ENCODE data around the gene LOC101059915. TPM values are rescaled to one million over a fixed set of nuclear protein-coding genes. Genes with fewer than 3 reads are reported as not detected.
"Not testable (repeated sequence)": the region's sequence is repeated elsewhere in the genome, so short reads cannot be mapped to it uniquely, and the experiment has no call there.

LOC101059915 gene

GRCh38 chrX:71720289-71720886, 53.0 kb downstream of the LOC101059915 start:
- H3K4me3 ChIP-seq (ENCODE audit: low read length); H3K4me1 ChIP-seq (ENCODE audit: control insufficient read depth, insufficient read depth, low read length); H3K27me3 Mint-ChIP-seq (ENCODE audit: insufficient read depth); H3K9me3 ChIP-seq (ENCODE audit: control insufficient read depth, low read length); H3K36me3 ChIP-seq (ENCODE audit: control insufficient read depth, insufficient read depth, low read length); H3K4me1 Mint-ChIP-seq; H3K36me3 Mint-ChIP-seq (ENCODE audit: low read depth); H3K27ac ChIP-seq (ENCODE audit: low read depth, low read length); H3K4me3 Mint-ChIP-seq; H3K9me3 Mint-ChIP-seq; H3K27ac Mint-ChIP-seq; DNase-seq; H3K27me3 ChIP-seq (ENCODE audit: control insufficient read depth, insufficient read depth, low read length, poor library complexity, severe bottlenecking); H3K9ac ChIP-seq (ENCODE audit: extremely low read depth, low read length, poor library complexity, severe bottlenecking): not testable (repeated sequence)
- no CpG with 5 or more reads among the region's 20 CpGs for WGBS, 2 experiments (ENCODE audit: insufficient coverage in 1 of 2, insufficient read length in 1 of 2)

Other genes with a start within 250 kb of the LOC101059915 start
- gene OGT, start 134.4 kb upstream of the LOC101059915 start, total RNA-seq = 100 to 1,000 TPM; 114 to 153 TPM
- gene GCNA, start 89.1 kb upstream of the LOC101059915 start, total RNA-seq = 1 to 10 TPM; 2.1 to 2.3 TPM
- gene CXCR3, start 49.0 kb upstream of the LOC101059915 start, total RNA-seq = not detected
- gene CXorf49, start 50.7 kb downstream of the LOC101059915 start, total RNA-seq = not detected
- not detected for gene CXorf49B, start 95.8 kb downstream of the LOC101059915 start, total RNA-seq
- gene NHSL2, start 243.3 kb downstream of the LOC101059915 start, total RNA-seq = 10 to 100 TPM in 1 of 2 donors, 1 to 10 TPM in 1; 6.9 to 11.2 TPM